HG02885 (cell line): Measurements from ENCODE around the gene GLT8D1.

Experiments used
- ATAC-seq: cut with Tn5 transposase; IDR thresholded peaks from one replicate; pipeline ENCODE4 v1.9.1; 2021; ENCODE audit warnings: mild to moderate bottlenecking; ENCODE audit not compliant: unreplicated experiment, poor library complexity

GLT8D1 gene

GRCh38 chr3:52714335-52715302 lies 9.0 kb upstream of the GLT8D1 start:
- no peak for ATAC-seq

- ATAC-seq: no peak
These were observed 7.0 kb upstream of the GLT8D1 start for GRCh38 chr3:52712291-52713212.

- no peak for ATAC-seq
These were observed 4.9 kb upstream of the GLT8D1 start for GRCh38 chr3:52710512-52710911.

- no peak for ATAC-seq
These were observed 2.0 kb upstream of the GLT8D1 start for GRCh38 chr3:52707585-52707984.

- no peak for ATAC-seq
These were observed 228 bp downstream of the GLT8D1 start for GRCh38 chr3:52705438-52705687.

- no peak for ATAC-seq
These were observed 767 bp downstream of the GLT8D1 start for GRCh38 chr3:52704611-52705437.

GRCh38 chr3:52703341-52703740 lies 2.2 kb downstream of the GLT8D1 start:
- ATAC-seq: no peak

- no peak for ATAC-seq
These were observed 8.0 kb downstream of the GLT8D1 start for GRCh38 chr3:52697632-52697965.

- ATAC-seq: no peak
These were observed 8.6 kb downstream of the GLT8D1 start for GRCh38 chr3:52696830-52697631.

- ATAC-seq: no peak
These were observed 9.6 kb downstream of the GLT8D1 start for GRCh38 chr3:52695798-52696671.

GRCh38 chr3:52694528-52695189 lies 10.9 kb downstream of the GLT8D1 start:
- no peak for ATAC-seq

- ATAC-seq: no peak
These were observed 12.5 kb downstream of the GLT8D1 start for GRCh38 chr3:52693071-52693470.

GRCh38 chr3:52690560-52690959 lies 15.0 kb downstream of the GLT8D1 start:
- no peak for ATAC-seq

- no peak for ATAC-seq
These were observed 16.4 kb downstream of the GLT8D1 start for GRCh38 chr3:52689151-52689550.

- ATAC-seq: no peak
These were observed 17.3 kb downstream of the GLT8D1 start for GRCh38 chr3:52688266-52688665.

GRCh38 chr3:52685709-52686691 lies 19.6 kb downstream of the GLT8D1 start, which contains the start of the genes GNL3 and PBRM1:
Gene GNL3, plus strand, starts transcription at chr3:52686032. Its CDS starts 61 bp downstream, at chr3:52686093.
Gene PBRM1, minus strand, starts transcription at chr3:52685913.
- ATAC-seq: peak; percentile 78

- peak; percentile 81 for ATAC-seq
These were observed 20.3 kb downstream of the GLT8D1 start for GRCh38 chr3:52685285-52685708.
